HG02571 (cell line): Measurements from ENCODE around the gene IGF1R.

ENCODE experiments used
- ATAC-seq: cut with Tn5 transposase; IDR thresholded peaks from one replicate; pipeline ENCODE4 v1.9.1; 2021; ENCODE audit warnings: mild to moderate bottlenecking, moderate library complexity; ENCODE audit not compliant: unreplicated experiment

IGF1R gene

DNA sequence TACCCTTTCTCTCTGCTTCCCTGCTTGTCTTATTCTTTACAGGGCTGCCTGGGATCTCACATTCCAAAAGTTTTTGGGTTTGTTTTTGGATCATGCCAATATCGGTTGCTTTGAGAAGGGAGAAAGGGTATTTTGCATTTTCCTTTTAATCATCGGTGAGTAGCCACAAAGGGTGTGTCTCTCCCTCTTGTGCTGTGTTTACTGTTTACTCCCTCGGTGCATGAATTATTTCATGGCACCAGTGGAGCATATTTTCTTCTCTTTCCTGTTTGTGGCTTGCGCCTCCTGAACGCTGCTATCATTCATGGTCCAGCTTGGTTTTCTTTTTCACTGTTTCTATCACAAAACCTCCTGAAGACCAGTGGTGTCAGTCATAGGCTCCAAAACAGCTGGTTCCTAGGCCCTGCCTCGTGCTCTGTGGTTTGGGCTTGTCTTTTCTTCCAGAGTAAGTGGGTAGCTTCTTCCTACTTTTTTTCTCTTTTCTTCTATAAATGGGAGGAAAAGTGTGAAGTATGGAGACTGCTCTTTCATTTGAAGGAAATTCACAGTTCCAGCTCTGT, 54.9 kb downstream of the IGF1R start:
- no peak for ATAC-seq

DNA sequence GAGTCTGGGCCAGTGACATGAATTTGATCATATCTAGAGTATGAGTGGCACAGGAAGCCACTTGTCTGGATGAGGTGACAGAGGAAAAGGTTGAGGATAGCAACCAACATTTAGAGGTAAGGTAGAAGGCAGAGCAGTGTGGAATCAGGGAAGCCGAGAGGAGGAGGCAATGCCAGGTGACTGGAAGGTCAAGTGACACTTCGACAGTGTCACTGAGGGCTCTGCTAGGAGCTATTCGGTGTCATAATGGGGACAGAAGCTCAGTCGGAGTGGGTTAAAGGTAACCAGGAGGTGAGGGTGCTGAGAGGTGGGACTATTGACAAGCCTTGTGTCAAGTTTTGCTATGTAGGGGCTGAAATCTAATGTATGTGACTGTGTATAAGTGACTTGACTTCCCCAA, 56.7 kb downstream of the IGF1R start:
- ATAC-seq, result no peak

DNA sequence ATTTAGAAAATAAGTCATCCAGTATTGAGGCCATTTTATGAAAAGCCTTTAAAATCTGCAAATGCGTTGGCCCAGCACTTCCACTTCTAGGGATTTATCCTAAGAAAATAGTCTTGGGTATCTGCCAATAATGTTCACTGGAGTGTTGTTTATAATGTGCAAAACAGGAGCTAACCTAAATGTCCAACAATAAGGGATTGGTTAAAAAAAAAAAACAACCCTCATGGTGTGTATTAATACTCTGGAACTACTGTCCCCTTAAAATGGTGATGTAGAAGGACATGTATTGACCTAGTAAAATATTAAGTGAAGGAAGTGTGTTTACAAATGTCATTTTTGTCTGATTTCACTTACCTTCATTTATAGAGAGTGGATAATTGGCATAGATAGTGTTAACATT, 58.0 kb downstream of the IGF1R start:
- no peak for ATAC-seq

DNA sequence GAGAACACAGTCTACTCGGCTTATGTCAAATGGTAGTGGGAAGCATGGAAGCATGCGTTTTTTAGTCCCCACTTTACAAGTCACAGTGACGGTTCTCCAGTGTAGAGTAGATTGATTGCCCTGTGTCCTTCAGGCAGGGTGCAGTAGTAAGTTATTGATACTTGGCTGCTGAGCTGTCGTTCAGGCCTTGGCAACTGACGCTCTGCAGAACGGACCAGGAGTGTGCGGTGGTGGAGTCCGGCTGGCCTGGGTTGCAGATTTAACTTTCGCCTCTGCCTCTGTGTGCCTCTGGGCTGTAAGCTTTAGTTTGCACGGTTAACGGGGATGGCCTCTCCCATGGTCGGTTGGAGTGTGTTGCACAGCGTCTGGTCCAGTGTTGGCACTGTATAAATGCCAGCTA, 58.6 kb downstream of the IGF1R start:
- ATAC-seq, result no peak

DNA sequence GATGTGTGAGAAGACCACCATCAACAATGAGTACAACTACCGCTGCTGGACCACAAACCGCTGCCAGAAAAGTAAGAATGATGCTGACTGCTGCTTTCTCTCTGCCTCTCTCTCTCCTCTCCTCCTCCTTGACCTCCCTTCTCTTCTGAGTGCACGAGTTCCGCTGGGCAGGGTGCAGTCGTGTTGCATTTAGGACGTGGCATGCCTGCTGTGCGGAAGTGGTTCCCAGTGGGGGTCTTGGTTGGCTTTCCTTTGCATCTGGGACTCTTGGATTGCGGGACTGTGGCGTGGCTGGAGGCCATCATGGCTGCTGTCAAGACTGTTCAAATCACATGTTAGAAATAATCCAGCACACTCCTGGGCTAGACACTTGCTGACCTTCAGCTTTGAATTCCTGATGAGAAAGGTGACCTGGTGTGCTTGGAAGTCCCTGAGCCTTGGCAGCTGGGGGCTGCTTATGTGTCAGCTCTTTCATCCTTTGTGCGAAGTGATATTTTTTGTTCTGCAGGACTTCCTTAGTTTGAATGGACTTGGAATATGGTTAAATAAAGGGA, 59.8 kb downstream of the IGF1R start:
- ATAC-seq, result no peak

DNA sequence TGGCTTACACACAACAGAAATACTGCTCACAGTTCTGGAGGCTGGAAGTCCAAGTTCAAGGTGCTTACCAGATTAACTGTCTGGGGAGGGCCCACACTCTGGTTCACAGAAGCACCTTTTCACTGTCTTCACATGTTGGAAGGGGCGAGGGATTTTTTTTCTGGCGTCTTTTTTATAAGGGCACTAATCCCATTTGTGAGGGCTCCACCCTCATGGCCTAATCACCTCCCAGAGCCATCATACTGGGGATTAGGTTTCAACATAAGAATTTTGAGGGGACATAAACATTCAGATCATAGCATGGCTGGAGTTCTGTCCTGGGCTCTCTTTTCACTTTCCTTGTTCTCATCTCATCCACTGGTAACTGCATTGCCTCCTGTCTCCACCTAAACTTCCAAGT, 63.5 kb downstream of the IGF1R start:
- no peak for ATAC-seq

DNA sequence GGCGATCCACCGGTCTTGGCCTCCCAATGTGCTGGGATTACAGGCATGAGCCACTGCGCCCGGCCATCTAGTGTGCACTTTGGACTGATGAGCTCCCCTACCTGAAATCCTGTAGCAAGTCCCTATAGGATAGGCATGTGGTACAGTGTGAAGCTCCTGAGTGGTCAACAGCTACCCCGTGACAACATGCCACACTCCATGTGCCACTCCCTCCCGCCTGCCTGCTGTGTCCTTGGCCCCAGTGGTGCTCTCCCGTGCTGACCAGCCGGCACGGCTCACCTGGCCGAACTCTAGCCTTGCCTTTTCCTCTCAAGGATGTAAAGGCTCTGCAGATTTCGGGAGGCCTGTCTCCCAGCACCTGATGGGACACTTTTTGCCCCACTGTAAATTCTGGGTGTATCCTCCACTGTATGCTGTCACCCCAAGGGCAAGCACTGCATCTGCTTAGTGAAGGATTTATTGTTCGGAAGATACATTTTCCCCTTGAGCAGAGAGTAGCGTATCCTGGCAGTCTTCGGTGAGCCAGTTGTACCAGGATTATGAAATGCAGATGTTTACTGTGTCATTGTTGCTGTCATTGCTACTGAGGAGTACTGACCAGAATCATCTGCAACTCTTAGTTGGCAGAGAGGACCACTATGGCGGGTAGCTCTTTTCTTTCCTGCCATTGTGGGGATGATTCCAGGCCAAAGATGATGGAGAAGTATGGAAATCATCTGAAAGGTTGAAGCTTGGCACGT, 64.7 kb downstream of the IGF1R start:
- ATAC-seq, result no peak

DNA sequence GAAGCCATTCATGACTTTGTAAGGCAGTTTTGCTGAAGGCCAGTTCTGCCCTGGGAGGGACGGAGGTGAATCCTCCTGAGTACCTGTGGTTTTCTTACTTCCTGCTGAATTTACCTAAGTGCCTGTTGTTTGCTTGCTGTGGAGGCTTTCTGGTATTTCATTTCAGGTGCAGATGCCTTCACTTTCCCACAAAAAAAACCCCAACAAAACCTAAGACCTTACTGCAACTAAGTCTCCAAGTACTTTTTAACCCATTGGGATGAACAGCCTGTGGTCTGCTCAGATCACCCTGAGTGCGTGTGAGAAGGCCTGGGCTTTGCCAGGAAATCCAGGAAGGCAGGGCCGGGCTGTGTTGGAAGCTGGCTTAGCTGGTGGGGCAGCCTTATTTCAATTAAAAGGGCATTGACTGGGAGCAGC, 65.3 kb downstream of the IGF1R start:
- ATAC-seq, result no peak

DNA sequence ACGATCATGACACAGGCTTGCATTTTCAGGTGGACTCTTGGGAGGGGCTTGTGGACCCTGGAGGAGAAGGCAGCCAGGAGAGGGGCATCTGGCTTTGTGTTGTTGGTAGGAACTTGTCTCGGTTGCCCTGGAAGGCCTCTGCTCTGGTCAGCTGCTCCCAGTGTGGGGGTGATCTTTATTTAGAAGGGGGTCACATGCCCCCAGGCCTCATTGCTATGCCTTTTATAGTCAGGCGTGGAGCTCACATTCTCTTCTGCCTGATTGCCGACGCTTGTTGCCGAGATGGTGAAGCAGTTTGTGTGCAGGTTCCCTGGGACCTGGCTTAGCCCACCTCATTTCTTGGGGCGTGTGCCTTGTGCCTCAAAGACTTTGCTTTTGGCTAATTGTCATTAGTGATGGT, 66.6 kb downstream of the IGF1R start:
- no peak for ATAC-seq

DNA sequence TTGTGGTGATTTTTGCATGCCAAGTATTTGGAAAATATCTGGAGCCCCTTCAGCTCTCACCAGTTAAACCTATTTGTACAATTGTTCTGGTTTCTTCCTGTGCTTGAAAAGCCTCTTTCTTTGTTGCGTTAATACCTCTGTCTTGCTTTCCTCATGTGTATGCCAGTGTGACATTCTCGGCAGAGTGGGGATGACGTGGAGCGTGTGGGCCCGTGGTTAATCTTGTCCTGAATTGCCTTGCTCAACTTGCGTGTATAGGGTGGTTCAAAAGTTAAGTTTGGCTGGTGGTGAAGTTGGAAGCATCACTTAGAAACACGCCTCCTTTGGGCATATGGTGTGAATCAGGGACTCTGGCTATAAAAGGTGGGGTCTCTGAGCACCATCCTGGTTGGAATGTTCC, 67.1 kb downstream of the IGF1R start:
- no peak for ATAC-seq

DNA sequence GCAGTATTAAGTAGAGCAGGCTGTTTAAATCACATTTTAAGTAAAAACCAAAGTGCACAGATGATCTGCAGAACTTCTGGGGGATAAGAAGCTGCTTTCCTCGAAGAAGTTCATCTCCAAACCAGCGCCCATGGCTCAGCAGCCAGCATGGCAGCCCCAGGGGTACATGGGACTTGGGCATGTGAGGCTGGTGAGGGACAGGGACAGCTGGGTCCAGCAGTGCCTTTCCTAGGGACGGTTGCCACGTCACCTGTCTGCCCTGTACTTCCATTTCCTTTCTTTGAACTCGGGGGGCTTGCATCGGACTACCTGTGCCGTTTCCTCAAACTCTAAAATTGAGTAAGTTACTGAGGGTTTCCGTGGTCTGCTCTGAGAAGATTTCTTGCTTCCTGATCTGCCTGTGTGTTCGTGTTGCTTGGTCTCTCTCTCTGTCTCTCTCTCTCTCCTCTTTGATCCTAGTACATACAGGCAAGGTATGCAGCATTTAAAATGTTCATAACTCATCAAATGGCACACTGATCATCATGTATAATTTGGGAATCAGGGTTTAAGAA, 67.6 kb downstream of the IGF1R start:
- no peak for ATAC-seq

DNA sequence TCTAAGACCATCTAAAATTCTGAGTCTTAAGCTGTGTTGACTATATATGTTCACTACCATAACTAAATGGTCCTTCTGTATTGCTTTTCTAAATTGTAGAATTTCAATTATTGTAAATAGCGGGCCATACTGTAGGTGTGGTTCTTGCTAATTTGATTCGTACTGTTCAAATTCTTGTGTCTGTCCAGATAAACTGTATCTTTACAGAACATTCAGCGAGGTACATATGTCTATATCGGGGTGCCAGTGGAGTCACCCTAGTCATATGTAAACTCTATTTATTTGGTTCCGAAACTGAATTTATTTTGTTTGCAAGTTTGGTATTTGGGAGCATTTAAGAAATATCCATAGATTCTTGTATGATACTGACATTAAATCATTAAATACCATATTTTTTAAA, 69.0 kb downstream of the IGF1R start:
- no peak for ATAC-seq

DNA sequence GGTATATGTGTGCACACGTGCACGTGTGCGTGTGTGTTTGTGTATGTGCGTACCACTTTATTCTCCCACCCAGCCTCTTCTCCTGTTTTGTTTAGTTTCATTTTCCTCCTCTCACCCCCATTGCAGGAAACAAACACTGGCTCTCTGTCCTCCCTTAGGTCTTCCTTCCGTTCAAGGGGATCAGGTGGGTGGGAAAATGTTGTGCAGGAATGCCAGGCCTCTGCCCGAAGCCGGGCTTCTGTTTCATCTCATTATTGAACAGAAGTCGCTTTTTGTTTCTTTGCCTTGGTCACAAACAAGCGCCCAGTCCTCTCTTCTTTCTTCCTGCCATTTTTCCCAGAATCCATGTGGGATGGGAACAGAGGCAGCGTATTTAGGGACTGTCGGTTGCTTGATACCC, 69.6 kb downstream of the IGF1R start:
- no peak for ATAC-seq

DNA sequence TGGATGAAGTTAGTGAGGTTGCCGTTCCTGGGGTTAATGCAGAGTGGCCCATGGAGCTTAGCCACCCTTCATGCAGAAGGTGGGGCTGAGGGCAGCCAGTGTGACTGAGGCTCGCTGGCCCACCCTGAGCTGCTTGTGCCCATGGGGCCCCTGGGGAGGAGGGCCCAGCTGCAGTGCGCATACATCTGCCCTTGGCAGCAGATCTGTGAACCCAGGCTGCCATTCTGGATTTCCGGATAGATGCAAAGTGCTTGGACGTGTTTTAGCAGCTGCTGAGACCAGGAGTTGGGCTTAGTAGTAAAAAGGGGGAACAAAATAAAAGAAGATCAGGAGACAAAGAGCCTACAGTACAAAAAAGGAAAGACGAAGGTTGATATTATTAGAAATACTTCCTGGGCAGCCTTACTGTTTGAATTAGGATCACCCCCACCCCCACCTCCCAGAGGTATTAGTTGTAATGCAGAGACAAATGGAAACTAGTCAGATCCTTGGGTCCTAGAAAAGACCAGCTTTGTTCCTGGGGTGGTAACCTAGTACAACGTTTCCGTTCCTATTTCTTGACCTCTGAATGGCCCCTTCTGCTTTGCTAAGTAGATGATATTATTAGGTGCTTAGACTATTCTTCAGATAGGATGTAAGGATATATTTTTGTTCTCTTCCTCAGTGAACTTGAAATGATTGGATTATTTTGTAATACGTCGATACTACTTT, 70.2 kb downstream of the IGF1R start:
- ATAC-seq, result no peak

DNA sequence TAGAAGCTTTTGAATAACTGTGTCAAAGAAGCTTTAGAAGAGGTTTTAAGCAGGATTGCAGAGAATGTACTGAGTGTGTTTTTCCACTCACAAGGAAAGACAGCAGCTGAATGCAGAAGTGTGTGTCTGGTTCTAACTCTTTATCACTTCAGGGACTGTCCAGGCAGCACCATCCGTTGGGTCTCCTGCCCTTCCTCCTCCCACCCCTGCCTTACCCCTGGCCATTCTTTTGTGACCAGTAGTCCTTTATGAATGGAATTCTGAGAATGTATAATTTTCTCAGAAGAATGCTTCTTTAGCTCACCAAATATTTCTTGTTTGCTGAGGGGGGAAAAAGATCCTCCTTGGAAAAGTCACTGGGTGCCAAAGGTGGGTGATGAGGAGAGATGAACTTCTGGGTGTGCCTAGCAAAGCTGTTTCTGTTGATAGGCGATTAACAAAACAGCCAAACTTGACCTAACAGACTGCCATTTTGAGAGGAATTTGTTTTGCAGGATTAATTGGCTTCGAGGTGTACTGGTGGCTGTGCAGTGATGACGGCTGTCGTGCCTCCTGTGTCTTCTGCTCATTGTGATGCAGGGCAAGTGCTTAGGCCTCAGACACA, 70.9 kb downstream of the IGF1R start:
- no peak for ATAC-seq

DNA sequence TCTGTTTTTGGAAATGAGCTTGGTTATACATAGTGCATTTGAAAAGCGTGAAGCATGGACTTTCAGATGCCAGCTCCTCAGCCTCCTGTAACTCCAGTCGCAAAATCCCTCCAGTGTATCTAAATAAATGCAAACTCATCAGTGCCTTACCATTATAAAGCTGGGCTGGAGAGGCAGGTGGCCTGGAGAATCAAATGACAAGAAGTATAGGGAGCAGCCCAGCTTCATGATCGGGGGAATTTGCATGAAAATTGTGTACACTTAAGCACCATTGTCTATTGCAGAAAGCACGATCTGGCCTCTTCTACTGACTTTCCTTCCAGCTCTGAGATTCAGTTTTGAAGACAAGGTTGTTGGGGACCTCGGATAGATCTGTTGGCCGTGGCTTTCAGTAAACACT, 71.7 kb downstream of the IGF1R start:
- no peak for ATAC-seq

DNA sequence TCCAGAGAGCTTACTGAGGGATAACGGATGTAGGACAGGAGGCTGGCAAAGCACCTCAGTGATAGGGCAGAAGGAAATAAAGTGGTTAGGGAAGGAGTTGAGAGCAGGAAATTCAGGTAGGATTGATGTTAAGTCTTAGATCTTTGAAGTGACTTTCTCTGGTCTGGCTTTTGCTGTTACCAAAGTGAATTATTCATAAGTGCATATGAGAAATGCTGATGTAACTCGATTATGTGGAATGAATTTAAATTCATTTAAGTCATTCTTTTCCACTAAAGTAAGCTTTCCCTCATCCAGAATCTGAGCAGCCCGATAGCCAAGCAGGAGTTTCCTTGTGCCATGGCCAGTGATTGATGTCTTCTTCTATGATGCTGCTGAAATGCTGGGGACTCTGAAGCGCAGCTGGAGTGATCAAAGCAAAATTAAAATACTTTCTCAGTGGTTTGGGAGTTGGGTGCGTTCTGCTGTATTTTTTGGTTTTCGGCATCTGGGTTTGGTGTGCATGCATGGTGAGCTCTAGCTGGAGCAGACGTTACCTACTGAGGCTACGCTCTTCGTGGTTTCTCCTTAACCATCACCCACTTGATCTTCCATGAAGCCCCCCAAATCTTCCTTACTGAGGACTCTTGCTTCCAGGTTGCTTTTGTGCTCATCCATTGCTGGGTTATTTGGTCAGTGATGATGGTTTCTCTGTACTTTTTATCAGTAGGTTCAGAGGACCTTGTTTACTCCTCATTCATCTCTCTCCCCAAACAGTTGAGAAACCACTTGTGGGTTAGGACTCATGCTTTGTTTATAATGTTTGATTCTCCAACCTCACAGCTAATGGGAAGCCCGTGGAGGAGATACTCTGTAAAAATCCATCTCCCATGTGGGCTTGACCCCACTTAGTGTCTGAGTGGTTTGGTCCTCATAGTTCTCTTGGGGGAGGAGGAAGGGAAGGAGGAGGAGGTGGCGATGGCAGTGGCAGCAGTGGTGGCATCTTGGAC, 72.5 kb downstream of the IGF1R start:
- no peak for ATAC-seq

DNA sequence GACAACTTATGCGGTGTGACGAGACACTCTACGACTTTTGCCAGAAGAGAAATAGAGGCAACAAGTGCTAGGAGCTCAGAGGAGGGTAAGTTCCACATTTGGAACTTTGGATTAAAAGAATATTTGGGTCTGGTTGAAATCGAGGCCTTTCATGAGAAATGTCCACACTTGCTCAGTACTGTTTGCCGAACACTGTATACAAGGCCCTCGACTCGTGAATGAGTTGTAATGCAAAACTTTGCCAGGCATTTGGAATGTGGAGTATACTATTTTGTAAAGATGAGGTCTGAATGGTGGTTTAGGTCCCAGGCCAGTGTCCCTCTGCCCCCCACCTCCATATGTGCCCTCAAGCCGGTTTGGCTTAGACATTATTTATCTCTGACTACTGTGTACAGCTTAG, 73.9 kb downstream of the IGF1R start:
- no peak for ATAC-seq

DNA sequence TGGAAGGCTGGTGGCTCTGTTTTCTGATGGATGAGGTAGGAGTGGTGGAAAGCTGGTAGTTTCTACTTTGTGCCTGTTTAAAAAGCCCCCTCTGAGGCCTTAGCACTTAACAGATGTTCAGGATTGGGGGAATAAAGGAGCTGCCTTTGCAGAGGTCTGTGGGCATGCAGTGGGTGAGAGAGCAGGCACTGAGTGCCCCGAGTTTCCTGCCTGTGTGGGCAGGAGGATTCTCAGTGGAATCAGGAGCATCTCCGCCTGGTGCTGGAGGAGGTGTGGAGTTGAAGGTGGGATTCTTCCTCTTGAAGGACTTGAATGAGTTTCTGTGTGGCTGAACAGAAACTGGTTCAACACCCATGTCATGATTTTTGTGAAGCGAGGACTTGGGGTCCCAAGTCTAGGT, 74.3 kb downstream of the IGF1R start:
- ATAC-seq, result no peak

DNA sequence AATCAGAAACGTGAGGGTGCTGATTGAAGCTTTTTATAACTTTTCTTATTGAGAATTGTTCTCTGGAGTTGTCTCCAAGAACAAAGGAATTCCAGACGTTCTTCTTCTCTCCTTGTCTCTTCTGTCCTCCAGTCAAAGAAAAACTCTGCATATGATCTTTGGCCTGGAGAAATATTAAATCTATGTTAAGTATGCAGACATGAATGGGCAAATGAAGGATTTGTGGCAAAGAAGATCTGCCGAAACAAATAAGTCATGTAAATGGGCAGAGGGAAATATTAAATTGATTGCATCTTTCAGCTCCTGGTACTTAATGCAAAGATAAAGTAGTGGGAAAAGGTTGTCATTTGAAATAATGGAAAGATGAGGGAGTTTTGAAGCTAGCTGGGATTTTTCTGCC, 74.9 kb downstream of the IGF1R start:
- no peak for ATAC-seq
